Suprapubic skin (tissue), 4 donors: ENCODE results near the gene TRRAP. TPM values are rescaled to one million over a fixed set of nuclear protein-coding genes. Genes with fewer than 3 reads are reported as not detected.

Experiments used
- DNase-seq, 2 donors: peaks; one replicate each; pipeline ENCODE4 v3.0.0-alpha.2; 2019; ENCODE audit warnings: low spot score in 2 of 2
- H3K27ac ChIP-seq: fragments of 200-600 bp; sonication (generic); one replicate; pipeline ENCODE4 v1.5.1; 2019
- H3K27me3 ChIP-seq: fragments of 200-600 bp; sonication (generic); one replicate; pipeline ENCODE4 v1.5.1; 2019
- H3K36me3 ChIP-seq: fragments of 200-600 bp; sonication (generic); one replicate; pipeline ENCODE4 v1.5.1; 2019
- H3K4me1 ChIP-seq: fragments of 200-600 bp; sonication (generic); one replicate; pipeline ENCODE4 v1.5.1; 2019
- H3K4me3 ChIP-seq: fragments of 200-600 bp; sonication (generic); one replicate; pipeline ENCODE4 v1.5.1; 2019; ENCODE audit warnings: mild to moderate bottlenecking
- H3K9me3 ChIP-seq: fragments of 200-600 bp; sonication (generic); one replicate; pipeline ENCODE4 v1.5.1; 2019
- CTCF ChIP-seq, 2 donors: fragments of 200-600 bp in 1 of 2; fragments of 450-650 bp in 1 of 2; sonication (generic) in 1 of 2; IDR thresholded peaks; one replicate each; pipeline ENCODE4 v1.5.1; 2016 to 2019; ENCODE audit warnings: antibody characterized with exemption in 2 of 2, mild to moderate bottlenecking in 1 of 2, moderate library complexity in 1 of 2
- EP300 ChIP-seq: sonication (generic); formaldehyde crosslinking; IDR thresholded peaks from one replicate; pipeline ENCODE4 v1.6.1; 2017; ENCODE audit warnings: antibody characterized with exemption
- POLR2A ChIP-seq, 2 donors: fragments of 450-650 bp; IDR thresholded peaks; one replicate each; pipeline ENCODE4 v1.6.1; 2017; ENCODE audit warnings: antibody characterized with exemption in 2 of 2, mild to moderate bottlenecking in 2 of 2, moderate library complexity in 2 of 2
- POLR2AphosphoS5 ChIP-seq, 3 donors: sonication (generic); formaldehyde crosslinking; IDR thresholded peaks; one replicate each; pipeline ENCODE4 v1.6.1; 2017; ENCODE audit warnings: antibody characterized with exemption in 3 of 3
- WGBS: methylation state at CpG from one replicate; pipeline ENCODE4 v1.1.5; 2018; 5-methylcytosine and 5-hydroxymethylcytosine counted together
- total RNA-seq, 4 donors: library from RNA; depleted of rRNA; stranded (reverse); fragments of >200 nt; gene quantifications; one replicate each; pipeline ENCODE4 v1.1.0, GENCODE V29; 2016

The TRRAP gene
- total RNA-seq, 4 donors from 2014 or later, result 46.2 to 97.1 (median 65.7) TPM

- TF ChIP-seq POLR2AphosphoS5 (IDR thresholded peaks at IDR 0.05) (no peak), EP300 (no peak), POLR2A (IDR thresholded peaks at IDR 0.05) (no peak), CTCF (IDR thresholded peaks at IDR 0.05) (no peak)
- peaks cover 98% of the 10 kb centered on the region for H3K36me3 ChIP-seq
- DNase-seq, result peak; percentile 28 to 71
Measured at GRCh38 chr7:98990356-98990755, 112.0 kb downstream of the TRRAP start.

GRCh38 chr7:98991141-98991540 lies 112.8 kb downstream of the TRRAP start:
- peak in 1 of 2 donors; percentile 47 for DNase-seq
- WGBS, result 89% methylated on average over 14 of the region's 14 CpGs
- H3K4me1 ChIP-seq, result no peaks in the 10 kb centered on the region
- H3K9me3 ChIP-seq, result no peaks in the 10 kb centered on the region
- no peaks in the 10 kb centered on the region for H3K27me3 ChIP-seq
- no peak overlapping the region for H3K27ac ChIP-seq
- peaks cover 98% of the 10 kb centered on the region for H3K36me3 ChIP-seq
- no peak overlapping the region for H3K4me3 ChIP-seq
- no peak for TF ChIP-seq POLR2AphosphoS5 (IDR thresholded peaks at IDR 0.05)
- no peak for TF ChIP-seq CTCF (IDR thresholded peaks at IDR 0.05)
- no peak for TF ChIP-seq POLR2A (IDR thresholded peaks at IDR 0.05)
- no peak for TF ChIP-seq EP300

More at GRCh38 chr7:98990356-98990755, 112.0 kb downstream of the TRRAP start:
- no peak overlapping the region for H3K4me3 ChIP-seq
- H3K9me3 ChIP-seq, result no peaks in the 10 kb centered on the region
- no peaks in the 10 kb centered on the region for H3K27me3 ChIP-seq
- H3K27ac ChIP-seq, result no peak overlapping the region
- 96% methylated on average over 6 of the region's 6 CpGs for WGBS
- no peaks in the 10 kb centered on the region for H3K4me1 ChIP-seq

- H3K9me3 ChIP-seq, result no peaks in the 10 kb centered on the region
- no peak overlapping the region for H3K4me3 ChIP-seq
- DNase-seq, result peak; percentile 48 to 61
- no peaks in the 10 kb centered on the region for H3K4me1 ChIP-seq
- H3K27me3 ChIP-seq, result no peaks in the 10 kb centered on the region
- peaks cover 97% of the 10 kb centered on the region for H3K36me3 ChIP-seq
- WGBS, result 93% methylated on average over 16 of the region's 16 CpGs
- no peak overlapping the region for H3K27ac ChIP-seq
- TF ChIP-seq EP300 (no peak), POLR2AphosphoS5 (IDR thresholded peaks at IDR 0.05) (no peak), POLR2A (IDR thresholded peaks at IDR 0.05) (no peak), CTCF (IDR thresholded peaks at IDR 0.05) (no peak)
Measured at GRCh38 chr7:98992076-98992475, 113.7 kb downstream of the TRRAP start.

- DNase-seq, result peak; percentile 34 to 48
- no peaks in the 10 kb centered on the region for H3K27me3 ChIP-seq
- peaks cover 91% of the 10 kb centered on the region for H3K36me3 ChIP-seq
- no peaks in the 10 kb centered on the region for H3K9me3 ChIP-seq
- 89% methylated on average over 32 of the region's 32 CpGs for whole genome bisulfite sequencing
- H3K27ac ChIP-seq, result no peak overlapping the region
- H3K4me1 ChIP-seq, result no peaks in the 10 kb centered on the region
- TF ChIP-seq CTCF (IDR thresholded peaks at IDR 0.05), result no peak
- no peak for TF ChIP-seq POLR2AphosphoS5 (IDR thresholded peaks at IDR 0.05)
- no peak overlapping the region for H3K4me3 ChIP-seq
Measured at GRCh38 chr7:98993024-98993897, 114.9 kb downstream of the TRRAP start.

GRCh38 chr7:98994046-98994944 lies 116.0 kb downstream of the TRRAP start:
- TF ChIP-seq CTCF (IDR thresholded peaks at IDR 0.05) (no peak), POLR2AphosphoS5 (IDR thresholded peaks at IDR 0.05) (no peak), POLR2A (IDR thresholded peaks at IDR 0.05) (no peak), EP300 (no peak)
- Histone ChIP-seq H3K4me1 (no peaks in the 10 kb centered on the region), H3K27me3 (no peaks in the 10 kb centered on the region), H3K36me3 (peaks cover 91% of the 10 kb centered on the region), H3K9me3 (no peaks in the 10 kb centered on the region), H3K27ac (no peak overlapping the region), H3K4me3 (no peak overlapping the region)
- WGBS, result 91% methylated on average over 28 of the region's 34 CpGs
- DNase-seq, result peak; percentile 45 to 50
